Stimulated activated CD8-positive, alpha-beta memory T cell treated with anti-CD3 and anti-CD28 coated beads, Interleukin-7, amount 100 ng/mL, for 48 hours (primary cell): ENCODE results near the gene SLC38A10.

Source experiments
- DNase-seq, 2 donors: peaks; one replicate each; pipeline ENCODE4 v3.0.0-alpha.2; 2020; ENCODE audit warnings: low read depth in 1 of 2; ENCODE audit errors: extremely low read depth in 1 of 2

The SLC38A10 gene

DNA sequence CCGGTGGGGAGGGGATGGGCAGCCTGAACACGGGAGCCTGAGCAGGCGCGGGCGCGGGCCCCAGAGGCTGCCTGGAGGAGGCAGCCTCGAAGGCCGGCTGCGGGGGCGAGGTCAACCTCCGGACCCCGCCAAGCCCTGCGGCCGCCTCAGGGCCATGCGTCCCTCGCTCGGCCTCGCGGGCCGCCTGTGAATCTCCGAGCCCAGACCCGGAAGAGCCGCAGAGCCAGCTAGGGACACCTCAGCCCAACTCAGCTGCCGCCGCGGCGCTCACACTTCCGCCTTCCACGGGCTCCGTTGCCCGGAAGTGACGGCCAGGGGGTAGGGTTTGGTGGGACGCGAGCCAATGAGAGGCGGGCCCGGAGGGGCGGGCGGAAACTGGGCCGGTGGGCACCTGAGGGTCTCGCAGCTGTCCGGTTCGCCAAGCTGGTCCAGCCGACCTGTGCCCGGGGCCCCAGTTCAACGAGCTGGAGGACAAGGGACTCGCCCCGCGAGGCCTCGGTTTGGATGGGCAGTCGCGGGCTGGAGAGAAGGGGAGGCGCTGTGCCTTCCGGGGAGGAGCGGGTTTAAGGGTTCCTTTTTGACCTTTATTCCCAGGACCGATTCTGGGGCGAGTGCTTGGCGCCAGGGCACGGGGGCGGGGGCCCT lies at the start of gene SLC38A10:
SLC38A10 (minus strand) TSS at position 277 of the 645 bp plus-strand sequence. CDS start 386 bp downstream, outside the sequence.
- peak; percentile 77 to 90 for DNase-seq

DNA sequence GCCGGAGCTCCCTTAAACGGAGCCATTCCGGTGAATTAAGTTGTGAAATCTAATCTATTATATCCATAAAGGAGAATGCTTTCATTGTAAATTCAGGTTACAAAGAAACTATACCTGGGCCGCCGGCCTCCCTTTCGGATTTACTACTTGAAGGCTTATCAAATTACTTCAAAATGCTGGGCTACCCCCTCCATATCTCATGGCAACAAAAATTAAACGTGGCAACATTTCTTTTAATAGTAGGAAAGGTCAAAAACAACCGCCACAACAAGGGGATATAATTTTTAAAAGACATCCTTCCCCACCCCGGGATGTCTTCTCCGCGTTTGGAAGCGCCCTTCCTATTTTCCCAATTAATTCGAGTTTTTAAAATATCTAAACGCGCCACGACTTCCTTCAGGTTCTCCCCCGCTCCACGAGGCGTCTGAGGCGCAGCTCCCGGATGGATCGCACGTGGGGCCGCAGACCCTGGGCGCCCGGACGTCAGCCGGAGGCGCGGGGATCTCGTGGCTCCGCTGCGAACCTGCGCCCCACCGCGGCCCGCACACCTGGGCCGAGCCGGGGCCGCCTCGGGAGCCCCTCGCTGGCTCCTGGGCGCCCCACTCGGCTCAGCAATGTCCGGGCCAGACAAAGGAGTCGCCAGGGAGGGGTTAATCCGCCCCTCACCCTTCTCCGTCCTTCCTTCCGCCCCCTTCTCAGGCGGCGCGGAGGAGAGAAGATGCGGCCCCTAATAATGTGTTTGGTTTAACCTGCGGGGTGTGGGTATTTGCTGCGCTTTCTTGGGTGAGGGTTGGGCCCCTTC lies 47.4 kb upstream of the SLC38A10 start:
- DNase-seq, result no peak

DNA sequence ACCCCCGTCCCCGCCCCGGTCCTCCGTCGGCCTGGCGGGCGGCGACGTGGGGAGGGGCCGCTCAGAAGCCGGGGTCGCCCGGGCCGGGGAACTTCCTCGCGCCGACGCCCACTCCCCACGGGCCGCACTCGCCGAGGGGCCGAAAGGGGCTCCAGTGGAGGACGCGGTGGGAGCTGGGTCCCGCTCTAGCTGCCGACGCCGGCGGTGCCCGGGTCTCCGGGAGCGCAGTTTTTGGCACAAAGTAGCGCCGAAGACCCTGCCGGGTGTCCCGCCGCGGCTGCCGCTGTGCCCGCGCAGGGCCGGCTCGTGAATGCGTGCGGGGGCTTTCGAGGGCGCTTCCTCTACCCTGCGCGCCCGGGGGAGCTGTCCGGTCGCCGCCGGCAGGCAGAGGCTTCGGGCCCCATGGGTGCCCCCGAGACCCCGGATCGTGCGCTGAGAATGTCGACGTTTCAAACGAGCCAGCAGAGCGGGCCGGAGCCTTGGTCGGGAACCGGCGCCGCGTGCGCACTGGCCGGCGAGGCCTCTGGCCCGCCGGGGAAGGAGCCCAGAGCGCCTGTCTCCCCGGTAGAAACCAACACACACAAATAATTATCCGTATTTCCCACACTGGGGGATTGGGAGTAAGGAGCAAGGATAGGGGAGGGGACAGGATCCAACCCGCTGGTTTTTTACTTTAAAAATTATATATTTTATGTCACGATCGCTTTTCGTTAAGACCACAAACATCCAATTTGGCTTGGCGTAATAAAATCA lies 46.6 kb upstream of the SLC38A10 start:
- DNase-seq, result no peak

DNA sequence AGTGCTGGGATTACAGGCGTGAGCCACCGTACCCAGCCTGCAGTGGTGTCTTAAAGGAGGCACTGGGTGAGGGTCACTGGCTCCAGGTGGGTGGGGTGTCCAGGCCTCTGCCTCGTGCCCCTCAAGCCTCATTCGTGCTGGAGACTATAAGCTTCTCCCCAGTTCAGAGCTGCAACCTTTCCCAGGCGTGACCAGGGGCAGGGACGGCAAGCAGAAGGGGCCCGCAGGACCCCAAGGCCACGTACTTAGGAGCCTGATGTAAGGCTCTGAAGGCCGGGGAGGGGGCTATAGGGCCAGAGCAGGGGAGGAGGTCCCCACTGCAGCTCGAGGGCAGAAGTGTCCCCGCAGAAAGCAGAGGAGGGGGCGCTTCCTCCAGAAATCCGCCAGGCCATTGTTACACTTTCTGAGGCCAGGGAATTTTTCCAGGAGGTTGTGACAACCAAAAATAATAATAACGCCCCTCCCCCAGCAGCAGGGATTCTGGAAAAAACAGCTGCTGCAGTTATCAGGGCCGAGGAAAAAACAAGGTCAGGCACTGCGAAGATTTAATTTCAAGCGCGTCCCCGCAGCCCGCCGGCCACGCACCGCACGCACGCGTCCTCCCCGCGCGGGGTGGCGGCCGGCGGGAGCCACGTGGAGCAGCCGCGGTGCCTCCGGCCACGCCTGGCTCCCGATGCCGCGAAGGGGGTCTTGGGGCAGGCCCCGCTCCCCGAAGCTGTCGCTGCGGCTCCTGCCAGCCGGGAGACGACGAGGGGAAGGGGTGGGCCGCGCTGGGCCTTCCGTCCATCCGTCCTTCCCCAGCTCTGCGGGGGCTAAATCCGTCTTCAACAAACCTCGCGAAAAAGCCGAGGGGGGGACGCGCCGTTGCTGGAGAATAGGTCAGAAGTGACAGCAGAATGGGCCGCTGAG lies 45.8 kb upstream of the SLC38A10 start:
- no peak for DNase-seq

DNA sequence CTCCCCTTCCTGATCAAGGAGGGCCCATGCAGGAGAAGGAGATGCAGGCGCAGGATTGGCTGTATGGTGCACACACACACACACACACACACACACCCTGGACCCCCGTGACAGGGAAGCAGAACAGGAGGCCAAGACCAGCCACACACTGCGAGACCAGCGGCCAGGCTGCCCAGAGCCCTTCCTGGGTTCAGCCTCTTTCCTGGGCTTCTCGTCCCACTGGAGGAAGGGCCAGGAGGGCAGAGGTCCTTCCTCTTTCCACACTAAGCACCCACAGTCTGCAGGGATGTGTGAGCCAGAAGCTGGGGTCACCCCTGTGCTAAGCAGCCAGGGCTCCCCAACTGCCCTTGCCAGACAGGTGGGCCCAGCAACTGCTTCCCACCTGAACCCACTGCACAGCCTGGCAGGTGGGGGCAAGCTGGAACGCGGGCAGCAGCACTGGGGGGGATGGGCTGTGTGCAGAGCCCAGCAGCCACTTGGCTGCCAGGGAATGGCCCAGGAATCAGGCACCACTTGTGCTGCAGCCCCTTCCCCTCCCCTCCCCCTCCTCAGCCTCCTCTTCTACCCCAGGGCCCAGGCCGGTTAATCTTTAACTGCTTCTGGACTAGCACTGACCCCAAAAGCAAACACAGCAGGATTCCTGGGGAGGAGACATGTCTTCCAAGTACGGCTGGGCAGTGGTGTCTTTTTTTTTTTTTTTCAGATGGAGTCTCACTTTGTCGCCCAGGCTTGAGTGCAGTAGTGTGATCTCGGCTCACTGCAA lies 44.6 kb upstream of the SLC38A10 start:
- DNase-seq, result no peak

DNA sequence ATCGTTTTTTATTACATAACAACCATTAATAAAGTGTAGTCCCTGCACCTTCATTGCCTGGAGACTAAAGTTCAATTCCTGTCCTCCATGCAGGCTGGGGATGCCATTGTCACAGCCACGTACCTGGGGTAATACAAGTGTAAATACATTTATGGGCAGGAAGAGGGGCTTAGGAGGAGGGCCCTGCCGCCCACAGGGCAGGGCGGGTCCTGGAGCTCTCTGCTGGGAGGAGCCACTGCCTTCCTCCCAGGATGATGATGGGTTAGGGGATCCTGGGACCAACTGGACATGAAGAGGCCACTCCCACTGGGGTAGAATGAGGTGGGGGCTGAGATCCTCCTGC lies 44.1 kb upstream of the SLC38A10 start:
- DNase-seq, result no peak

DNA sequence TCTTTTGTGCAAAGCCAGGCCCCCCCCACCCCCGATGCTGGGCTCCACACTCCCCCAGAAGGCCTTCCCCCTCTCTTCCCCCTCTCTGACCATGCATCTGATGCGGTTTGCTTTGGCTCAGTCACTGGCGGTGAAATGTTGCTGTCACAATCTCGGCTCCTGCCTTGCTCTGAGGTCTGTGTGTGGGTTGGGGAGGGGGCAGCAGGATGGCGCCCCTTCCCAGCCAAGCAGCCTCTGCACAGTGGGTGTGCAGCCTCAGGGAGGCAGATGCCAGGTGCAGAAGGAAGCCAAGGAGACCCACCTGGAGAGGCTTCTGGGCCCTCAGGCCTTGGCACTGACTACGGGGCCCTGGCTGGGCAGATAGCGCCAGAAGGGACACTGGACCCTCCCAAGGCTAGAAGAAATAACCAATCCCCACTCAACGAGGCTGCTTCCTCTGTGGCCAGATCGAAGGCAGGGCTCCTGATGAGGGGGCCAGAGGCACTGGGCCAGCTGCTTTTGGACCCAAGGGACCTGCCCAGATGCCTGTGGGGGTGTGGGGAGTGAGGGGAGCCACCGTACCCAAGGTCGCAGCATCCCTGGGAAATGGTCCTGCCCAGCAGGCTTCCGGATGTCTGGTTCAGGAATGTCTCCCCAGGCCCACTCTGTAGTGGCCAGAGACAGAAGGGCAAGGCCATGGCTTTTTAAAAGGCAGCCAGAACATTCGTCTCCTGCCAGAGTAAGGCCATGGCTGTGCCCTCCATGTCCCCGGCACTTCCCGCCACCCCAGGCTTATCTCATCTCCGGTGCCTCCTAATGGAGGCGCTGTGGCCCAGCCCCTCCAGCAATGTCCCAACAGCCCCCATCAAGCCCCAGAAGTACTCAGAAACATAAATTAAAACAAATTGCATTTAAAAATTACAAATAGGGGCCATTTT lies 43.4 kb upstream of the SLC38A10 start:
- DNase-seq, result no peak

DNA sequence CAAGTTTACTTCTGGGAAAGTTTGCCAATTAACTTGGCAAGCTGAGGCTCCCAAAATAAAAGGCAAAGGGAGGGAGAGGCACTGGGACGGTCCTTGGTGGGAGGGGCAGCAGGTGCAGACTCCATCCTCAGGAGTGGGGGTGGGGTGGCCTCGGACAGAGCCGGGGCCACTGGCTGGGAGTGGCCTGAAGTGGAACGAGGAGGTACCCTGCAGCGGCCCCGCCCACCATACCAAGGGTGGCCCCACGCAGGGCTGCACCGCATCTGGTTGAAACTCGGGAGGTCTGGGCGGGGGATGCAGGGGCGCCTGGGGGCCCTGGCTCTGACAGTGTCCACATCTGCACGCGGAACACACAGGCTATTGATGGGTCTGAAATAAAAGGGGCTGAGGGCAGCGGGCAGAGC lies 42.4 kb upstream of the SLC38A10 start:
- no peak for DNase-seq

DNA sequence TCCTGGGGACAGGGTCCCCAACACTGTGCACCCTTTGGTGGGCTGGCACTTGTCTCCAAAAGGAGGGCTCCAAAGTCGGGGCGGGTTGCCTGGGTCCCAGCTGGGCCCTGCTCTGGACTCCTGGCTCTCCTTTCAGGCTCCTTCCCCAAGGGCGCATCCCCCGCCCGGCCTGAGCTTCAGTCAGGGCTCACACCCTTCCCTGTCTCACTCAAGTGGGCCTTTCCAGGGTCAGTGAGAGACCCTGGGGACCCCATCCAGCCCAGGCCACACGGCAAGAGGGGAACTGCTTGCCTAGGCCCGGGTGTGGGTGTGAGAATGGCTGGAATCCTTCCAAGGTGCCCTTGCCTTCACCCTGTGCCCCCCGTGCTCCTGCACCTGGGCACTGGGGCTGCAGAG lies 41.8 kb upstream of the SLC38A10 start:
- no peak for DNase-seq

DNA sequence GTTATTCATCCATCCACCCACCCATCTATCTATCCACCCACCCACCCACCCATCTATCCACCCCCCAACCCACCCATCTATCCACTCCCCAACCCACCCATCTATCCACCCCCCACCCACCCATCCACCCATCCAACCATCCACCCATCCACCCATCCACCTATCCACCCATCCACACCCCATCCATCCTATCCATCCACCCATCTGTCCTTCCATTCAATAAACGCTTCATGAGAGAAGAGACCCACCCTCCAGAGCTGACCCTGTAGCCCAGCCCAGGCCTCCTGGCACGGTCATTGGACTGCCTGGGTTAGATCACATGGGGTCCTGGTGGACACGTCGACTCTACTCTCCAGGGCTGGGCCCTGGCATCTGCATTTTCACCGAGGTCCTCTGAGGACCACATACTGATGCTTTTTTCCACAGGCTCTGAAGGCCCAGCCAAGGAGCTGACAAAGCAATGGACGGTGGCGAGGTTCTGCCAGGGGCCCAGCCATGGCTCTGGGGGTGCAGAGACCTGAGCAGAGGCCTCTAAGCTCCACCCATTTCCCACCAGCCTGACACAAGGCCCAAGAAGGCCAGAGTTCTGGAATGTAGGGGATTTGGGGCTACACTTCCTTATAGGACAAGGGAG lies 41.3 kb upstream of the SLC38A10 start:
- no peak for DNase-seq

DNA sequence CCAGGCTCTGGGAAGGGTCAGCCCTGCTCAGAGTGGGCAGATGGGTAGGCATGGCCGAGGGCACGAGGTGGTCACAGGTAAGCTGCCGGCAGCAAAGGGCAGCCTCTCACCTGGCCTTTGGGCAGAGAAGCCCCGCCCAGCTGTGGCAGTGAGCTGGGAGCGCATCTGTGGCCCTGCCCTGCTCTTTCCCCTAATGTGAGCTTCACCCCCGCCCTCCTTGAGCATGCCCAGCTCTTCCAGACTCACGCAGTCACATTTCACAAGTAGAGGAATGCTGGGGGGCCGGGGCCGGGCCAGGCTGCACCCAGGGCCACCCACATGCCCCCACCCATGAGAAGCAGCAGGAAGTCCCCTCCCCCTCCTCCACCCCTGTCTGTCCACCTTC lies 40.7 kb upstream of the SLC38A10 start:
- no peak for DNase-seq

DNA sequence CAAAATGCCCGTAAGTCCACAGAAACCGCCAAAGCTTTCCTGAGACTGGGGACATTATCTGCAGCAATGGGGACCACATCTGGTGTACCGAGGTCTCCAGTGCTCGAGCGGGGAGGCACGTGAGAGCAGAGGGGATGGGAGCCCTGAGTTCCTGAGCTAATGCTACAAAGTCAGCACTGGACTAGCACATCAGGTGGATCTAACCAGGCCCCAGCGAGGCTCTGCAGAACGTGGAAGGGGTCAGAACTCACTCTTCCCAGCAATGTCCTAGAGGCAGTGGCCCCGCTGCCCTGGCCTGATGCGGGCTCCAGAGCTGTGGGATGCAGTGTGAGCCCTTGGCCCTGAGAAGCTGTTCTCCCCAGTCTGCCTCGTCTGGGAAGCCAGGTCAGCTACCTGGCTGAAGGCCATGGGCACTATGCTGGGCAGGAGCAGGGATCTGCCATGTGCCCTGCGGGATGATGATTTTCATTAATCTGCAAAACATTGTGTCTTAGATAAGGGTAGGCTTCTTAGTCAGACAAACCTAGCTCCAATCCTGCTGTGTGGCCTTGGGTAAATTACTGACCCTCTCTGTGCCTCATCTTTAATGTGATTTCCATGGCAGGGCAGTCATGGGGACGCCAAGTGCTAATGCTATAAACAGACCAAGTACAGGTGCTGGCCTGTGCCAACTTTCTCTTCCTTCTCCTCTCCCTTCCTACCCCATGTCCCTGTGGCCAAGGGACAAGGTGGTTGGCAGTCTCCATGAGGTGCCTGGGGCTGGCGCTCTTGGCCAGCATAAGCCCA lies 40.1 kb upstream of the SLC38A10 start:
- DNase-seq, result no peak

DNA sequence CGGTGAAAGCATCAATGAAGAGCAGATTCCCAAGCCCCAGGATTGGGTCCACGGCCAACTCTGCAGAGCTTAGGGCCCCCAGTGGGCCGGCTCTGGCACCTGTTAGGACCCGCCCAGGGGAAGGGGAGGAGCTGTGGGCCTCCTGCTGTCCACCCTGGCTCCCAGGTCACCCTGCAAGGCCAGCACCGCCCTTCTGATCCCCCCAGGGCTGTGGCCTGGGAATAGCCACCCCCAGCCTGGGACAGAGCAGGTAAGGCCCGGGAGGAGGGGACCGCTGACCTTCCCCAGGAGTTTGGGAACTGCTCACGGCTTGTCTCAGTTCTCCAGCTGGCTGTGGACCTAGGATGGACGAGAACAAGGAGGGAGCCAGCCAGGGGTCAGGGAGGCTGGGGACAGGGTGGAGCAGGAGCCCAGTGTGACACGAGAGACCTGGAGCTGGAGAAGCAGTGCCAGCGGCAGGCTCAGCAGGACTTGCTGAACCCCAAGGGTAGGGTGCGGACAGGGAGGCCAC lies 39.3 kb upstream of the SLC38A10 start:
- DNase-seq, result no peak

DNA sequence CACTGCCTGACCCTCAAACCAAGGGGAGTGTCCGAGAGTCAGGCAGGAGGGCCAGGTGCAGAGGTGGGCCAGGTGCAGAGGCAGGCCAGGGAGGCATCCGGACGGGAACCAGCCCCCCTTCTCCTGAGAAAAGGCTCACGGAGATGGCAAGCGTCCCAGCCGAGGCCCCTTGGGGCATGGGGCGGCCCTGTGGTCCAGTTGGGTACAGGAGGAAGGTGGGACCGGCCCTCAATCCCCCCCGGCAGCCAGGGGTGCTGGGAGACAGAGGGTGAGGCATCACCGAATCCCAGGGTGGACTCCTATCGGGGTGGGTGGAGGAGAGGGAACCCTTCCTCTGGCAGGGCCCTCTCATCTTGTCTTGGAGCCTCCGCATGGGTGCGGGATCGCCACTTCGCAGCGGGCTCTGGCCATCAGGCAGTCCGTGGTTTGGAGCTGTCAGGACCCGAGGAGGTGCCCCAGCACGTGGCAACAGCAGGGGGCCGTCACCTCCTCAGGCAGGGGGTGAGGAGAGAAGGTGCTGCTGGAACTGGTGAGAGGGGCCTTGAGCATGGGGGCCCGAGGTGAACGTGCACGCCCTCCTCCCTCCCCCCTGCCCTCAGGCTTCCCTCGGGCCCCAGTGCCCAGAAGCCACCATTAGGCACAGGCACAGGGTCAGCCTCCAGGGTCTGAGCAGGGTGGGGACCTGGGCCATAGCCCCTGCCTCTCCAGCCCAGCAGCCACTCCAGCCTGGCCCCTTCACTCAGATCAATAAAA lies 38.7 kb upstream of the SLC38A10 start:
- no peak for DNase-seq

DNA sequence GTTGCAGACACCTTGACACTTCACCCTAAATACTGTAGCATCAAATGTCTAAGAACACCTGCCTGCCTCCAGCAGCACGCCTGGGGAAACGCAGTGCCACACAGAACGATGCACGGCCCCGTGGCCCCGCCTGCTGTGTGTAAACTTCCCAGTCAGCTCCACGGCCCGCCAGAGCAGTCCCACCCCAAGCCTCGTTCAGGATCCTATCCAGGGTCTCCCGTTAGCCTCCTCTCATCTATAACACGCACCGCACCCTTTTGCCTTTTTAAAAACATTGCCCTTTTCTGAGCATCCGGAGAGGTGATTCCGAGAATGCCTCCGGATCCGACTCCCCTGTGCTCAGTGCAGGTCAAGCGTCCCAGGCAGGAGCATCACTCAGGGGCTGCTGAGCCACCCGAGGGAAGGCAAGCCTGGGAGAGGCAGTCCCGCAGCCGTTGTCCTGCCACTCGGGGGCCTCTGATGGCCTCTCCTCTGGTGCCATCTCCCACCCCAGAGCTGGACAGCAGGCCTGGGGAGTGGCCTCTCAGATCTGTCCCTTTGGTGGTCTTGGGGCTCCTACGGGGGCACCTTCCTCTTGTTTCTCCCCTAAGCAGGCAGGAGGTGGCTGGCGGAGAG lies 37.9 kb upstream of the SLC38A10 start:
- DNase-seq, result no peak

DNA sequence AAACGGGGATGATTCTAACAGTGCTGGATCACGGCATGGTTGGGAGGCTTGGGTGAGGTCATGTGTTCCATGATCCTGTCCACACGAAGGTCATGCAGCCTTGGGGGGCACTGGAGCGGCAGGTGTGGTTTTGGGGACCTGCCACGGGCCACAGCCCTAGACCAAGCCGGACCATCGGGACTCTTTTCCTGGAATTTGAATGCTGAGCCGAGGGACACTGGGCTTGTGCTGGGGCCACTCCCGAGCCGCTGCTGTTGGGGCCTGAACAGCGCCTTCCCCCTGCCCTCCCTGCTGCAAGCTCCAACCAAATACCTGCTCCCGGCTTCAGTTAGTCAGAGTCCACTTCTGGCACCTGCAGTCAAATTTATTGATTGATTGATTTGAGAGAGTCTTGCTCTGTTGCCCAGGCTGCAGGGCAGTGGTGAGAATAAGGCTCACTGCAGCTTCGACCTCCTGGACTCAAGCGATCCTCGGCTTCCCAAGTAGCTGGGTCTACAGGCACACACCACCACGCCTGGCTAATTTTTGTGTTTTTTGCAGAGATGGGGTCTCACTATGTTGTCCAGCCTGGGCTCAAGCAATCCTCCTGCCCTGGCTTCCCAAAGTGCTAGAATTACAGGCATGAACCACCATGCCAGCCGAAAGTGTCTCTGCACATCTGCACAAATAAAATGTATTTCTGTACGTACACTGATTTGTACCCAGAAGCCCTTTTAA lies 37.2 kb upstream of the SLC38A10 start:
- no peak for DNase-seq
